Stimulated activated CD4-positive, alpha-beta T cell treated with anti-CD3 and anti-CD28 coated beads, Interleukin-12 subunit alpha, Interleukin-12 subunit beta, amount 100 ng/mL, for 24 hours (primary cell): ENCODE data around the gene ASNSD1.

Experiments
- DNase-seq, 2 experiments: peaks; one replicate each; pipeline ENCODE4 v3.0.0-alpha.2; 2020; ENCODE audit warnings: low read depth in 2 of 2

The ASNSD1 gene

GRCh38 chr2:189661148-189661956, at the start of gene ASNSD1:
ASNSD1 (plus strand) TSS chr2:189661459; CDS start chr2:189666133, 4,674 bp downstream.
- DNase-seq = peak; percentile 94 to 97

- no peak for DNase-seq
Measured at GRCh38 chr2:189613077-189613636, 48.1 kb upstream of the ASNSD1 start.

GRCh38 chr2:189613650-189614420, 47.4 kb upstream of the ASNSD1 start:
- no peak for DNase-seq

GRCh38 chr2:189614585-189614984, 46.7 kb upstream of the ASNSD1 start:
- no peak for DNase-seq

GRCh38 chr2:189618197-189618596, 43.1 kb upstream of the ASNSD1 start:
- no peak for DNase-seq

GRCh38 chr2:189621781-189622180, 39.5 kb upstream of the ASNSD1 start:
- DNase-seq = no peak

- DNase-seq = no peak
Measured at GRCh38 chr2:189623049-189623448, 38.2 kb upstream of the ASNSD1 start.

GRCh38 chr2:189624648-189625355, 36.5 kb upstream of the ASNSD1 start:
- no peak for DNase-seq

GRCh38 chr2:189625636-189626035, 35.6 kb upstream of the ASNSD1 start:
- no peak for DNase-seq

GRCh38 chr2:189627789-189628188, 33.5 kb upstream of the ASNSD1 start:
- DNase-seq = no peak

- DNase-seq = no peak
Measured at GRCh38 chr2:189628817-189629530, 32.3 kb upstream of the ASNSD1 start.

- DNase-seq = no peak
Measured at GRCh38 chr2:189629531-189630453, 31.5 kb upstream of the ASNSD1 start.

- no peak for DNase-seq
Measured at GRCh38 chr2:189631849-189632248, 29.4 kb upstream of the ASNSD1 start.

GRCh38 chr2:189633392-189633811, 27.9 kb upstream of the ASNSD1 start:
- DNase-seq = no peak

- no peak for DNase-seq
Measured at GRCh38 chr2:189635353-189635752, 25.9 kb upstream of the ASNSD1 start.

- no peak for DNase-seq
Measured at GRCh38 chr2:189638301-189639006, 22.8 kb upstream of the ASNSD1 start.

- DNase-seq = no peak
Measured at GRCh38 chr2:189639007-189639609, 22.2 kb upstream of the ASNSD1 start.

- DNase-seq = no peak
Measured at GRCh38 chr2:189641002-189641401, 20.3 kb upstream of the ASNSD1 start.

GRCh38 chr2:189641590-189641989, 19.7 kb upstream of the ASNSD1 start:
- peak in 1 of 2 experiments; percentile 33 for DNase-seq
